ENCODE measurements around the gene PCBP1.

The PCBP1 gene

DNA sequence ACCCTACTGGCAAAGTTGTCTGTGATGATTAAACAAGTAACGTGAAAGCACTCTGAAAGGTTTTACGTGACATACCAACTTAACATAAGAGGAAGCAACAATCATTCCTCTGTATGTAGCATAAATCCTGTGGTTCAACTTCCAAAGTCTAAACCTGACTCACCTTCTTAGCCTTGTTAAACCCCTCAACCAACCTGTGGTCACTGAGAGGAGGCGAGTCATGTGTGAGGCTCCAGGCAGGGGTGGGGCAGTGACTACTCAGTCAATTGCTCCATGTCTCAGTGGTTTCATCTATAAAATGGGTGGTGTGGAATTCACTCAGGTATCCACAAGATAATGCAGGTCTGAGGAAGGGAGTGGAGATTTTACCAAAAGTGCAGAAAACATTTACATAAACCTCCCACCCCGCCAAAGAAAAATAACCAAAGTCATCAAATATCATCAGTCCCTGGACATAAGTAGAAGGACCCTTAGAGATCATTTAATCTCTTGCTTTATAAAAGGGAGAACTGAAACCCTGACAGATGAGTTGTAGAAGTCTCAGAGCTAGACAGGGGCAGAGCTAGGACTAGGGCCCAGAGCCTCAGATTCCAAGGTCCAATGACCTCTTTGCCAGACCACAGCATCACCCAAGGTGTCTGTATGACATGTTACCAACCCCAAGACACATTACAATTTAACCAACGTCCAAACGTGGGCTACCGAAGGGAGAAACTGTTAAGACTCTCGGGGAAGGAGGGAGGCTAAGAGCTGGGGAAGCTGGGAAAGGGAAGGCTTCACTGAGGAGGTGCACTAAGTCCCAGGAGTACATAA is 3.7 kb upstream of the PCBP1 start:
- H3K36me3 ChIP-seq (ENCODE audit: insufficient read depth, low read length) = peaks cover 36% of the 10 kb centered on the region
- H3K9ac ChIP-seq (ENCODE audit: low read length) = no peak overlapping the region
- H3K27me3 ChIP-seq (ENCODE audit: control insufficient read depth in 1 of 2, insufficient read depth in 2 of 2, low read length in 2 of 2) = no peaks in the 10 kb centered on the region
- peaks cover 26% of the 10 kb centered on the region for H3K4me1 ChIP-seq (ENCODE audit: insufficient read depth, low read length)
- H3K27ac ChIP-seq (ENCODE audit: low read depth, low read length) = no peak overlapping the region
- no peak overlapping the region for H3K4me3 ChIP-seq (ENCODE audit: low read depth in 1 of 2, low read length in 2 of 2)
- H3K9me3 ChIP-seq (ENCODE audit: low read length) = no peaks in the 10 kb centered on the region

- Histone ChIP-seq H3K27ac (ENCODE audit: low read depth, low read length) (peak overlapping the region; percentile 100), H3K9me3 (ENCODE audit: low read length) (no peaks in the 10 kb centered on the region), H3K27me3 (ENCODE audit: control insufficient read depth in 1 of 2, insufficient read depth in 2 of 2, low read length in 2 of 2) (no peaks in the 10 kb centered on the region), H3K4me3 (ENCODE audit: low read depth in 1 of 2, low read length in 2 of 2) (peak overlapping the region in 1 of 2 donors; percentile 66), H3K36me3 (ENCODE audit: insufficient read depth, low read length) (peaks cover 39% of the 10 kb centered on the region), H3K4me1 (ENCODE audit: insufficient read depth, low read length) (peaks cover 31% of the 10 kb centered on the region), H3K9ac (ENCODE audit: low read length) (peak overlapping the region; percentile 79)
Measured at GRCh38 chr2:70084973-70085710, 2.1 kb upstream of the PCBP1 start.

GRCh38 chr2:70085711-70086277 is 1.5 kb upstream of the PCBP1 start:
- H3K27me3 ChIP-seq (ENCODE audit: control insufficient read depth in 1 of 2, insufficient read depth in 2 of 2, low read length in 2 of 2) = no peaks in the 10 kb centered on the region
- H3K9me3 ChIP-seq (ENCODE audit: low read length) = no peaks in the 10 kb centered on the region
- H3K27ac ChIP-seq (ENCODE audit: low read depth, low read length) = peak overlapping the region; percentile 100
- H3K4me1 ChIP-seq (ENCODE audit: insufficient read depth, low read length) = peaks cover 37% of the 10 kb centered on the region
- H3K4me3 ChIP-seq (ENCODE audit: low read depth in 1 of 2, low read length in 2 of 2) = peak overlapping the region; percentile 66 to 83
- H3K36me3 ChIP-seq (ENCODE audit: insufficient read depth, low read length) = peaks cover 37% of the 10 kb centered on the region
- peak overlapping the region; percentile 79 for H3K9ac ChIP-seq (ENCODE audit: low read length)

GRCh38 chr2:70086278-70086837 is 919 bp upstream of the PCBP1 start:
- peaks cover 31% of the 10 kb centered on the region for H3K36me3 ChIP-seq (ENCODE audit: insufficient read depth, low read length)
- no peaks in the 10 kb centered on the region for H3K9me3 ChIP-seq (ENCODE audit: low read length)
- peak overlapping the region; percentile 100 for H3K27ac ChIP-seq (ENCODE audit: low read depth, low read length)
- H3K9ac ChIP-seq (ENCODE audit: low read length) = peak overlapping the region; percentile 79
- H3K27me3 ChIP-seq (ENCODE audit: control insufficient read depth in 1 of 2, insufficient read depth in 2 of 2, low read length in 2 of 2) = no peaks in the 10 kb centered on the region
- H3K4me1 ChIP-seq (ENCODE audit: insufficient read depth, low read length) = peaks cover 37% of the 10 kb centered on the region
- H3K4me3 ChIP-seq (ENCODE audit: low read depth in 1 of 2, low read length in 2 of 2) = peak overlapping the region; percentile 66 to 83

DNA sequence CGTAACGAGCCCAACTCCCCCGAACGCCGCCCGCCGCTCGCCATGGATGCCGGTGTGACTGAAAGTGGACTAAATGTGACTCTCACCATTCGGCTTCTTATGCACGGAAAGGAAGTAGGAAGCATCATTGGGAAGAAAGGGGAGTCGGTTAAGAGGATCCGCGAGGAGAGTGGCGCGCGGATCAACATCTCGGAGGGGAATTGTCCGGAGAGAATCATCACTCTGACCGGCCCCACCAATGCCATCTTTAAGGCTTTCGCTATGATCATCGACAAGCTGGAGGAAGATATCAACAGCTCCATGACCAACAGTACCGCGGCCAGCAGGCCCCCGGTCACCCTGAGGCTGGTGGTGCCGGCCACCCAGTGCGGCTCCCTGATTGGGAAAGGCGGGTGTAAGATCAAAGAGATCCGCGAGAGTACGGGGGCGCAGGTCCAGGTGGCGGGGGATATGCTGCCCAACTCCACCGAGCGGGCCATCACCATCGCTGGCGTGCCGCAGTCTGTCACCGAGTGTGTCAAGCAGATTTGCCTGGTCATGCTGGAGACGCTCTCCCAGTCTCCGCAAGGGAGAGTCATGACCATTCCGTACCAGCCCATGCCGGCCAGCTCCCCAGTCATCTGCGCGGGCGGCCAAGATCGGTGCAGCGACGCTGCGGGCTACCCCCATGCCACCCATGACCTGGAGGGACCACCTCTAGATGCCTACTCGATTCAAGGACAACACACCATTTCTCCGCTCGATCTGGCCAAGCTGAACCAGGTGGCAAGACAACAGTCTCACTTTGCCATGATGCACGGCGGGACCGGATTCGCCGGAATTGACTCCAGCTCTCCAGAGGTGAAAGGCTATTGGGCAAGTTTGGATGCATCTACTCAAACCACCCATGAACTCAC is 673 bp downstream of the PCBP1 start:
- no peaks in the 10 kb centered on the region for H3K27me3 ChIP-seq (ENCODE audit: control insufficient read depth in 1 of 2, insufficient read depth in 2 of 2, low read length in 2 of 2)

DNA sequence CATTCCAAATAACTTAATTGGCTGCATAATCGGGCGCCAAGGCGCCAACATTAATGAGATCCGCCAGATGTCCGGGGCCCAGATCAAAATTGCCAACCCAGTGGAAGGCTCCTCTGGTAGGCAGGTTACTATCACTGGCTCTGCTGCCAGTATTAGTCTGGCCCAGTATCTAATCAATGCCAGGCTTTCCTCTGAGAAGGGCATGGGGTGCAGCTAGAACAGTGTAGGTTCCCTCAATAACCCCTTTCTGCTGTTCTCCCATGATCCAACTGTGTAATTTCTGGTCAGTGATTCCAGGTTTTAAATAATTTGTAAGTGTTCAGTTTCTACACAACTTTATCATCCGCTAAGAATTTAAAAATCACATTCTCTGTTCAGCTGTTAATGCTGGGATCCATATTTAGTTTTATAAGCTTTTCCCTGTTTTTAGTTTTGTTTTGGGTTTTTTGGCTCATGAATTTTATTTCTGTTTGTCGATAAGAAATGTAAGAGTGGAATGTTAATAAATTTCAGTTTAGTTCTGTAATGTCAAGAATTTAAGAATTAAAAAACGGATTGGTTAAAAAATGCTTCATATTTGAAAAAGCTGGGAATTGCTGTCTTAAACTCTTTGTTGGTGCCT is 1.4 kb downstream of the PCBP1 start:
- Histone ChIP-seq H3K27ac (ENCODE audit: low read depth, low read length) (peak overlapping the region; percentile 84), H3K27me3 (ENCODE audit: control insufficient read depth in 1 of 2, insufficient read depth in 2 of 2, low read length in 2 of 2) (no peaks in the 10 kb centered on the region), H3K9me3 (ENCODE audit: low read length) (no peaks in the 10 kb centered on the region), H3K36me3 (ENCODE audit: insufficient read depth, low read length) (peaks cover 22% of the 10 kb centered on the region), H3K9ac (ENCODE audit: low read length) (peak overlapping the region; percentile 99), H3K4me3 (ENCODE audit: low read depth in 1 of 2, low read length in 2 of 2) (peak overlapping the region; percentile 97 to 98), H3K4me1 (ENCODE audit: insufficient read depth, low read length) (peaks cover 34% of the 10 kb centered on the region)

More for the DNA sequence above, 673 bp downstream of the PCBP1 start:
- peak overlapping the region; percentile 99 for H3K9ac ChIP-seq (ENCODE audit: low read length)
- peak overlapping the region; percentile 84 for H3K27ac ChIP-seq (ENCODE audit: low read depth, low read length)
- H3K9me3 ChIP-seq (ENCODE audit: low read length) = no peaks in the 10 kb centered on the region
- H3K36me3 ChIP-seq (ENCODE audit: insufficient read depth, low read length) = peaks cover 30% of the 10 kb centered on the region
- peak overlapping the region; percentile 97 to 98 for H3K4me3 ChIP-seq (ENCODE audit: low read depth in 1 of 2, low read length in 2 of 2)
- H3K4me1 ChIP-seq (ENCODE audit: insufficient read depth, low read length) = peaks cover 37% of the 10 kb centered on the region

DNA sequence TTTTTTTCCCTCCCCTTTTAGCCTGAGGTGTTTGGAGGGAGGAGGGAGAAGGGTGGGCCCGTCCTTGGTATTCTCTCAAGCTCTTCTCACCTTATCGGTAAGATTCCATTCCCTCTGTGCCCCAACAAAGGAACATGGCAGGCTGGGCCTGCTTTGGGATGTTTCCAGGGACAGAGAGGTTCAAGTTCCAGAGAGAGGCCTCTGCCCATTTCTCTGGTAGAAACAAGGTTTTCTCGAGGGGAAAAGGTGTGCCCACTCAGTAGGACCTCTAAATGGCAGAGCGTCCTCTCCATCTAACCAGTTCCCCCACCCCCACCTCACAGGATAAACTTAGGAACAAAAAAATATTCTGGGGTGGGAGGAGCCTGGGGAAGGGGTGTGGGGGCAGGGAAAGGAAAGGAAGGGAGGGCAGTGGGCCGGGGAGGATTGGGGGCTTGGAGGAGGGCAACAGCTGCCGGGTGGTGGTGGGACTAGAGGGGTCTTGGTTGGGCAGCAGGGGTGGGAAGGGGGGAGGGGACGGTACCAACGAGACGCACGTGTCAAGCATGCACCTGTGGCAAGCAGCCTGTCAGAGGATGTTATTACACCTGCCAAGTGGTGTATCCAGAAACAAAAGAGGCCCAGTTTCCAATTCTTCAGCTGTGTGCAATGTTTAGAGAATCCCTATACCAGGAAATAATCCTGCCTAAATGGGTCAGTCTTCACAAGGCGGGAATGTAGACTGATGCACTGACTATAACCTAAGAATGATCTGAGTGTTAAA is 2.1 kb downstream of the PCBP1 start:
- Histone ChIP-seq H3K9me3 (ENCODE audit: low read length) (no peaks in the 10 kb centered on the region), H3K9ac (ENCODE audit: low read length) (peak overlapping the region; percentile 99), H3K36me3 (ENCODE audit: insufficient read depth, low read length) (peaks cover 16% of the 10 kb centered on the region), H3K27ac (ENCODE audit: low read depth, low read length) (peak overlapping the region; percentile 84), H3K27me3 (ENCODE audit: control insufficient read depth in 1 of 2, insufficient read depth in 2 of 2, low read length in 2 of 2) (no peaks in the 10 kb centered on the region), H3K4me1 (ENCODE audit: insufficient read depth, low read length) (peaks cover 27% of the 10 kb centered on the region), H3K4me3 (ENCODE audit: low read depth in 1 of 2, low read length in 2 of 2) (peak overlapping the region; percentile 97 to 98)

DNA sequence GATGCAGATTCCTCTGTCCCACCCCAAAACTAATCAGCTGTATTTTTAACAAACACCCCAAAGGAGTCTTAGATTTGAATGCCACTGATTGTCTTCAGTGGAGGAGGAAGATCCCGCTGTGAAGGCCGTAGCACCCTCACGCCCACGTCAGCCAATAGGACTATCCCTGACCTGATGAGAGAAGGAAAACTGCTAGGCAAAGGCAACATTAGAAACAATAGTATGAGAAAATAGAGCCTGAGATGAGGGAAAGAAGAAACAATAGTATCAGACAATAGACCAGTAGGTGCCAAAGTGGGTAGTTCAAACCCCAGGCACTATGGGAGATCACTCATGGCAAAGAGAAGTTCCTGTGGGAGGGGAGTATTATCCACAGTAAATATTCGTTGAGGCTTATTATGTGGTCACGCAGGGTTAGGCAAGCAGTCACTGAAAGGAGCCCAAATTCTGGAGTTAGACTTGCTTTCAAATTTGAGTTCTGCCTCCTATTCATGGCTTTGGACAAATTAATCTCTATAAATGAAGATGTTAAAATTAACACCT is 2.8 kb downstream of the PCBP1 start:
- Histone ChIP-seq H3K27ac (ENCODE audit: low read depth, low read length) (peak overlapping the region; percentile 84), H3K9ac (ENCODE audit: low read length) (peak overlapping the region; percentile 99), H3K36me3 (ENCODE audit: insufficient read depth, low read length) (peaks cover 16% of the 10 kb centered on the region), H3K9me3 (ENCODE audit: low read length) (no peaks in the 10 kb centered on the region), H3K4me1 (ENCODE audit: insufficient read depth, low read length) (peaks cover 26% of the 10 kb centered on the region), H3K4me3 (ENCODE audit: low read depth in 1 of 2, low read length in 2 of 2) (peak overlapping the region; percentile 7 to 98), H3K27me3 (ENCODE audit: control insufficient read depth in 1 of 2, insufficient read depth in 2 of 2, low read length in 2 of 2) (no peaks in the 10 kb centered on the region)

DNA sequence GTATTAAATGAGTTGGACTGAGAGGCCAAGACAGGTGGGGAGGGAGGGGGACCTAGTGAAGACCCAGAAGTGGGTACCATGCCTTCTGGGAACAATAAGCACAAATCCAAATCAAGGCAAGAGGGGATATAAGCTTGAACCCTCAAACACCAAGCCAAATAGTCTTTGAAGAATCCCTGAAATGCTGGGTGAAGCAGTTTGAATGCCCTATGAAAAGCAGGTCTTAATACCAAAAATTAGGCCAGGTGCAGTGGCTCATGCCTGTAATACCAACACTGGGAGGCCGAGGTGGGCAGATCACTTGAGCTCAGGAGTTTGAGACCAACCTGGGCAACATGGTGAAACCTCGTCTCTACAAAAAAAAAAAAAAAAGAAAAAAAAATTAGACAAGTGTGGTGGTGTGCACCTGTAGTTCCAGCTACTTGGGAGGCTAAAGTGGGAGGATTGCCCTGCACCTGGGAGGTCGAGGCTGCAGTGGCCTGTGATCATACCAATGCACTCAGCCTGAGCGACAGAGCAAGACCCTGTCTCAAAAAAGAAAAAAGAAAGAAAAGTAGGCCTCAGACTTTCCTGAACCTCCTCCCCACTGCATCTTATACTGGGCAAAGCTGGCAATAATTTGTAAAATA is 3.5 kb downstream of the PCBP1 start:
- Histone ChIP-seq H3K9ac (ENCODE audit: low read length) (no peak overlapping the region), H3K27me3 (ENCODE audit: control insufficient read depth in 1 of 2, insufficient read depth in 2 of 2, low read length in 2 of 2) (no peaks in the 10 kb centered on the region), H3K27ac (ENCODE audit: low read depth, low read length) (no peak overlapping the region), H3K9me3 (ENCODE audit: low read length) (no peaks in the 10 kb centered on the region), H3K4me1 (ENCODE audit: insufficient read depth, low read length) (peaks cover 21% of the 10 kb centered on the region), H3K4me3 (ENCODE audit: low read depth in 1 of 2, low read length in 2 of 2) (no peak overlapping the region), H3K36me3 (ENCODE audit: insufficient read depth, low read length) (peaks cover 16% of the 10 kb centered on the region)
